Measurements from ENCODE around the gene WDR77.
A peak's percentile ranks its signal among the peaks of the same experiment; 100 is the strongest.

The WDR77 gene

DNA sequence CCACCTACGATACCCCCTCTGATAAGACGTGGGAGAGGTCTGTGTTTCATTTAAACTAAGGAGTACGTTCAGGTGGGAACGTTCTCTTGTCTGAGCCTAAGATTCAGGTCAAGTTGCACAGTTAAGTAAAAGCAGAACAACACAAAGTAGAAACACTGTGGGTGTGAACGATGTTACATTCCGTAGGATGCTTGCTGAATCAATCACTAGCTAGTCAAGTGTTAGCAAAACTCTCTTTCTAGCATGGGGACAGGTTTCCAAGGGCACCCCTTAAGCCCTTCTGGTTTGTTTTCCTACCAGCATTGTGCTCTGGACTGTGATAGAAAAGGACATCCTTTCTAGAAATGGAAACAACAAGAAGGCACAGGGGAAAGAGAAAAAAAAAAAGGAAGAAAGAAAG is 38.1 kb upstream of the WDR77 start:
- H3K27ac ChIP-seq: no peak overlapping the region
- TF ChIP-seq, protein P1, sequence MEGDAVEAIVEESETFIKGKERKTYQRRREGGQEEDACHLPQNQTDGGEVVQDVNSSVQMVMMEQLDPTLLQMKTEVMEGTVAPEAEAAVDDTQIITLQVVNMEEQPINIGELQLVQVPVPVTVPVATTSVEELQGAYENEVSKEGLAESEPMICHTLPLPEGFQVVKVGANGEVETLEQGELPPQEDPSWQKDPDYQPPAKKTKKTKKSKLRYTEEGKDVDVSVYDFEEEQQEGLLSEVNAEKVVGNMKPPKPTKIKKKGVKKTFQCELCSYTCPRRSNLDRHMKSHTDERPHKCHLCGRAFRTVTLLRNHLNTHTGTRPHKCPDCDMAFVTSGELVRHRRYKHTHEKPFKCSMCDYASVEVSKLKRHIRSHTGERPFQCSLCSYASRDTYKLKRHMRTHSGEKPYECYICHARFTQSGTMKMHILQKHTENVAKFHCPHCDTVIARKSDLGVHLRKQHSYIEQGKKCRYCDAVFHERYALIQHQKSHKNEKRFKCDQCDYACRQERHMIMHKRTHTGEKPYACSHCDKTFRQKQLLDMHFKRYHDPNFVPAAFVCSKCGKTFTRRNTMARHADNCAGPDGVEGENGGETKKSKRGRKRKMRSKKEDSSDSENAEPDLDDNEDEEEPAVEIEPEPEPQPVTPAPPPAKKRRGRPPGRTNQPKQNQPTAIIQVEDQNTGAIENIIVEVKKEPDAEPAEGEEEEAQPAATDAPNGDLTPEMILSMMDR (conservative IDR thresholded peaks at IDR 0.05): no peak

DNA sequence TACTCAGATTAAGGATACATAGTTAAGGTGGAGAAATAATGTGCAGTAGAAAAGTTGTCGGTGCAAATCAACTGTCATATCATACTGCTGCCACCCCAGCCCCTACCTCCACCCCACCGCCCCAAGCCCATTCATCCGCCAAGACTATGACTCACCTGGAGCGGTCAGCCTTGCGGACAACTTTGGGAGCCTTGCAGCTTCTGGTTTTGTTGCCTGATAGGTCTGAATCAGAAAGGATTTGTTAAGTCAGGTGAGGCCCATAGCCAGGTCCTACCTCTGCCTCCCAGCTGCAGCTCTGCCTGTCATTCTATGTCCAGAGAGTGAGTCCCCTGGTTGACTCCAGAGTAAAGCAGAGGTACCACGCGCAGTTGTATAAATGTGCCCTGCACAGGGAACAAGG is 37.4 kb upstream of the WDR77 start:
- no peak overlapping the region for H3K27ac ChIP-seq

DNA sequence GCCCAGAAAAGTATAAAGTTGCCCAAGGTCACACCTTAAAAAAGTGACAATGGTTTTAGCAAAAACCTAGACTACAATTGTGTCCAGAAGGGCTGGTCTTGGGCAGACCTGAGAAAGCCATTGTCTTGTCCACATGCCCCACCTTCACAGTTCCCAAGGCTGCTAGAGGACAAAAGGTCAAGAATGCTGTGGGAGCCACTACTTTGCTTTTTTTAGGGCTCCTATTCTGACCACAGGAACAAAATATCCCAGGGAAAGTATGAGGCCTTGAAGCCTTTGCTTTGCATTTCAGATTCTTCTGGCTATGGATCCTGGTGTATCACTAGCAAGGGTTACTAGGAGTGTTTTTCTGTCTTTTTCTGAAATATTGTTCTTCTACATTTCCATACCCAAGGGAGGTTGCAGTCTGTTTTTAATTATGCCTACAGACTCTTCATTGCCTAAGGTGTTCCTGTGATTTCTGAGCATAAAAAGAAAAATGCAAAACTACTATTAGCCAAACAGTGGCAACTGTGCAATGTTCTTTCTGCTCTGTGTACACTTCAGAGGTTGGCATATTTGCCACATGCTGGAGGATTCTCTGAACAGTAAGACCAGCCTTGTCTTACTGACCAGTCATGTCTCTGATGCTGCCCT is 35.5 kb upstream of the WDR77 start:
- TF ChIP-seq, protein P1 (conservative IDR thresholded peaks at IDR 0.05): no peak
- H3K27ac ChIP-seq: no peak overlapping the region

More for the DNA sequence above, 37.4 kb upstream of the WDR77 start:
- TF ChIP-seq, protein P1 (conservative IDR thresholded peaks at IDR 0.05): no peak

GRCh38 chr1:111483876-111484275 is 34.8 kb upstream of the WDR77 start:
- H3K27ac ChIP-seq: no peak overlapping the region
- TF ChIP-seq, protein P1 (conservative IDR thresholded peaks at IDR 0.05): no peak

- TF ChIP-seq, protein P1 (conservative IDR thresholded peaks at IDR 0.05): no peak
- no peak overlapping the region for H3K27ac ChIP-seq
Observed at GRCh38 chr1:111483166-111483565, 34.1 kb upstream of the WDR77 start.

GRCh38 chr1:111481387-111482221 is 32.5 kb upstream of the WDR77 start:
- TF ChIP-seq, protein P1 (conservative IDR thresholded peaks at IDR 0.05): peak; percentile 84
- no peak overlapping the region for H3K27ac ChIP-seq

GRCh38 chr1:111480674-111481073 is 31.6 kb upstream of the WDR77 start:
- TF ChIP-seq, protein P1 (conservative IDR thresholded peaks at IDR 0.05): no peak
- H3K27ac ChIP-seq: no peak overlapping the region
